ENCODE results near the gene TMEM9B.

- TF ChIP-seq CTCF (IDR thresholded peaks at IDR 0.05 in 4 of 5, conservative IDR thresholded peaks at IDR 0.05 in 1 of 5), result no peak
- TF ChIP-seq POLR2A (IDR thresholded peaks at IDR 0.05), result no peak
Measured at GRCh38 chr11:8907116-8907515, 57.1 kb downstream of the TMEM9B start.

Data from gastrocnemius medialis (tissue), 4 donors.